Brain pericyte (primary cell): ENCODE results near the gene CAMK2B.

ENCODE experiments used
- DNase-seq: peaks from one replicate; pipeline ENCODE4 v3.0.0-alpha.2; 2012; ENCODE audit warnings: low read depth, low spot score

CAMK2B gene

GRCh38 chr7:44229546-44230105 lies 95.8 kb downstream of the CAMK2B start:
- no peak for DNase-seq

GRCh38 chr7:44228571-44229350 lies 96.6 kb downstream of the CAMK2B start:
- no peak for DNase-seq

GRCh38 chr7:44227911-44228310 lies 97.5 kb downstream of the CAMK2B start:
- DNase-seq = no peak

DNA sequence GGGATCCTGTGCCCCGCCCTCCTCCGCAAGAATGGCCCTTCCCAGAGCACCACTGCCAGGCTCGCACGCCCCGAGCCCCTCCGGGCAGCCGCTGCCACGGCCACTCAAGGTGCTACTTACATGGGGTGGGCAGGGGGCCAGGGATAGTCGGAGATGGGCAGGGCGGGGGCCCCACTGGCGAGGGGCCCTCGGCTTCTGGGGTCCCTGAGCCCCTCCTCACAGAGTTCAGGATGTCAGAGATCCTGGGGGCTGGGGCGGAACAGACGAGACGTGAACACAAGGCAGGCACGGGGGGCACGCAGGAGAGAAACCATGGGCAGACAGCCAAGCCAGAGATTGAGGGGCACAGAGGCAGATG lies 99.0 kb downstream of the CAMK2B start:
- DNase-seq = no peak

GRCh38 chr7:44225566-44226395 lies 99.6 kb downstream of the CAMK2B start:
- no peak for DNase-seq

- no peak for DNase-seq
These were observed 100.3 kb downstream of the CAMK2B start for GRCh38 chr7:44224974-44225565.

DNA sequence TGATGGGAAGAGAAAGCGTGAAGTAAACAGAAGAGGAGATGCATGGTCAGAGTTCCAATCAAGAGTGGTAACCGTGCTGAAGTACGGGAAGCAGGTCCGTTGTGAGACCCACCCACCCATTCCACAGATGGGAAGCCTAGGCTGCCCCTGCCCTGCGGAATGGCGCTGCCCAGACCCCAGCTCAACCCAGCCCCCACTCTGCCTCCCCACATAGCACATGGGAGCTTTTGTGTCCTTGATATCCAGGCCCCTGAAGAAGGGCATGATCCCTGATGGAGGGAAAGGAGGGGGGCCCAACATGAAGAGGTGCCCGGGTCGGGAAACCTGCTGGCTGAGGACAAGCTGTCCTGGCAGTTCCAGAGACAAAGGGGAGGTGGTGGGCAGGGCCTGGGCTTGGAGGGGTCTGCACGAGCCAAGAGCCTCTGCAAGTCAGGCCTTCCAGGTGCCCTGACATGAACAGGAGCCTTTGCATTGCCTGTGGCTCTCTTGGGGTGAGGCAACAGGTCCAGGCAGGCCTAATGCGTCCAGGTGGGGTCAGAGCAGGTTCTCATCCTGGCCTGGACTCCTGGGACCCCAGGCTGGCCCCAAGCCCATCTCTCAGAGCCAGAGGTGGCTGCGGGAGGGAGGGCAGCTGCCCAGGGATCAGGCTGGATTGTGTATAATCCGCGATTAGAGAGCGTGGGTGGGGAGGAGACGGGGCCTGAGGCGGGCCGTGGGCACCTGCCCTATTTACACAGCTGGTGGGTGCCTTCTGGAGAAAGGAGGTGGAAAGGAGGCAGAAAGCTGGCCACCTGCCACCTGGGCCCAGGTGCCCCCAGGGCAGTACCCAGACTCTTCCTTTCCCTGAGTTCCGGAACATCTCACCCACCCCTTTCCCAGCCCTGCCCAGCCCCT lies 101.1 kb downstream of the CAMK2B start:
- DNase-seq = no peak

- no peak for DNase-seq
These were observed 101.9 kb downstream of the CAMK2B start for GRCh38 chr7:44223362-44224079.

DNA sequence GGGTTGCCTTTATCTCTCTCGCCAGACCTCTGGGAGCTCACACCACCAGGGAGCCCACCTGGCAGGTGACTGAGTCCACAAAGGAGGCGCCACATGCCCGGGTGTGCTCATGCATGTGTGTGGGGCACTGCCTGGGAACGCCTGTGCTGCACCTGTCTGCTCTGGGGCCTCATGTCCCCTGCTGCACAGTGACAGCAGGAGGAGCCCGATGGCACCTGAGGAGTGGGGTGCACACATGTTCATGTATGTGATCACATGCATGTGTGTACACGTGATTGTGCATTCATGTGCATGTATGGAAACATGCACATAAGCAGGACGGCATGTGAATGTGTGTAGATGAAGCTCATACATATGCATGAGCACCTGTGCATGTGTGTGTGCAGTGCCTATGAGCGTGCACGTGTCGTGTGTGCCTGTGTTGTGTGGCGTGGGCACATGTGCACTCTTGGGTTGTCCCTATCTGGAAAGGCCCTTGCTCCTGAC lies 102.6 kb downstream of the CAMK2B start:
- DNase-seq = no peak

DNA sequence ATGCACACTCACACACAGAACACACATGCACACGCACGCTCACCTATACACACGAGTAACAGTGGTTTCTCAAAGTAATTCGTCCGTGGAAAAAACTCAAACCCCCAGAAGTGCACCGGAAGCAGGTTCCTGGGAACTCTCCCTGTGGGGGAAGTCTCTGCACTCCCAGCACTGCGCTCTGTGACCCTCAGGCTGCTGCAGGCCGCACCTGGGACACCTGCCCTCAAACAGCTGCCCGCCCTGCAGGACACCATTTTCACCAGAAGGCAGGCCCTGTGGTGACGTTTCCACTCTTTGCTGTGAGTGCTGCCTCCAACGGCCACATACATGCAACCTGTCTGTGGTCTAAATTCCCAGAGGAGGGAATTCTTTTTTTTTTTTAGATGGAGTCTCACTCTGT lies 103.3 kb downstream of the CAMK2B start:
- no peak for DNase-seq

- no peak for DNase-seq
These were observed 104.1 kb downstream of the CAMK2B start for GRCh38 chr7:44221231-44221791.

DNA sequence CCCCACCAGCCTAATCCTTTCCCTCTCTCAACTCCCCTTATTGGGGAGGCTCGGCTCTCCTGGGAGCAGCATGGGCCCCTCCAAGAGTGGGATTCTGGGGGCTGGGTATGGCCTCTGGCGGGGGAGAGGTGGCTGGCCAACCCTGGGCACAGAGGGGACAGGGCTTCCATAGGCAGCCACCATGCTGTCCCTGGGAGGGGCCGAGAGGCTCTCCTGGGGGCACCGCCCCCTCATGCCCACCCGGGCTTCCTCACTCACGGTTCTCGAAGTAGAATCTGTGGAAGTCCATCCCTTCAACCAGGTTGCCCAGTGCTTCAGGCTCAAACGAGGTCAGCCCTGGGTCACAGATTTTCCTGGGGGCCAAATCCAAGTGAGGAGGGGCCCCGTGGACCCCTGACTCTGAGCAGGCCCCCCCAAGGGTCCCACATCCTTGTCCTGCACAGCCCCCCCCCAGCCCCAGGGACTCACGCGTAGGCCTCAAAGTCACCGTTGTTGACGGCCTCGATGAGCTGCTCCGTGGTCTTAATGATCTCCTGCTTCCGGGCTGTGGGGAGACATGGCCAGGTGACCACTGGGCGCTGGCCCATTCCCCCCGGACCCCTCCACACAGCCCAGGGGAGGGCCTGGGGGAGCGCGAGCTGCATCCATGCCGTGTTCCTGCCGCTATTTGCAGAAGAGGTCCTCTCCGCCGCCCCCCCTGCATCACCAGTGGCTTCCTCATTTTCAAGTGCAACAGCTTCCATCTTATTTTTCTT lies 104.9 kb downstream of the CAMK2B start:
- no peak for DNase-seq

DNA sequence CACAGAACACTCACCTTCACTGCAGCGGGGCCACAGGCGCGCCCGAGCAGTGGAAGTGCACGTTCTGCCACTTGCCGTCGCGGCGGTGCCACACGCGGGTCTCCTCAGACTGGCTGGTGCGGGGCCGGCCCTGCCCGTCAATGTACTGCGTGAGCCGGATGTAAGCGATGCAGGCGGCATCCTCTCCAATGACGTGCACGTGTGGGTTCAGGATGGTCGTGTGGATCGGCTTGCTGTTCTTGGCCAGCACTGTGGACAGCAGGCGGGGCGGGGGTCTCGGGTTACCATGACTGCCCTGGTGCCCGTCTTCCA lies 105.4 kb downstream of the CAMK2B start:
- DNase-seq = no peak

DNA sequence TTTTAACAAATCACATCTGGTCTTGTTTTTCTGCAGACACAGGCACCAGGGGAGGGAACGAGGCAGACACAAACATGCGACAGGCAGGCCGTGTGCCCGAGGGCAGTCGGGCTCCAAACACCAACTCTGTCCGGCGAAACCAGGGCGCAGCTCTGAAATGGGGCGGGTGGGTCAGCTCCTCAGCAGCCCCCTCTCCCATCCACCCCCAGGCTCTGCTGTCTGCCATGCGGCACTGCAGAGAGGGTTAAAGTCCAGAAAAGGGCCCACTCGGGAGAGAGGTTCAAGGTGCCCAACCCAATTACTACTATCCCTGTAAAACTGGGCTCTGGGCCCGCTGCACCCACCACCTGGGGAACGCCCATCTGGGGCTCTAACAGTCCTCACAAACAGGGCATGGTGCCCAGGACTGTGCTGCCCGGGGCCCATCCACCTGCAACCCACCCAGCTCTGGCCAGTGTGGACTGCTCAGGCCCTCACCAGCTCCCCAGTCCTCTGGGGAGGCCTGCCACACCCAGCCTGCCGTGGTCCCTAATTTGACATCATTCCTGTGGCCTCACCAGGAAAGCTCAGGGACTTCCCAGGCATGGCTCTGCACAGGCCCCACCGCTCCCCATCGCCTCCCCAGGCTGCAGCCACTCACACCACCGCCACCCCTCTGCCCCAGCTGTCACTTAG lies 105.9 kb downstream of the CAMK2B start:
- DNase-seq = no peak

GRCh38 chr7:44218418-44219201 lies 106.8 kb downstream of the CAMK2B start:
- no peak for DNase-seq

GRCh38 chr7:44217852-44218402 lies 107.5 kb downstream of the CAMK2B start:
- no peak for DNase-seq

DNA sequence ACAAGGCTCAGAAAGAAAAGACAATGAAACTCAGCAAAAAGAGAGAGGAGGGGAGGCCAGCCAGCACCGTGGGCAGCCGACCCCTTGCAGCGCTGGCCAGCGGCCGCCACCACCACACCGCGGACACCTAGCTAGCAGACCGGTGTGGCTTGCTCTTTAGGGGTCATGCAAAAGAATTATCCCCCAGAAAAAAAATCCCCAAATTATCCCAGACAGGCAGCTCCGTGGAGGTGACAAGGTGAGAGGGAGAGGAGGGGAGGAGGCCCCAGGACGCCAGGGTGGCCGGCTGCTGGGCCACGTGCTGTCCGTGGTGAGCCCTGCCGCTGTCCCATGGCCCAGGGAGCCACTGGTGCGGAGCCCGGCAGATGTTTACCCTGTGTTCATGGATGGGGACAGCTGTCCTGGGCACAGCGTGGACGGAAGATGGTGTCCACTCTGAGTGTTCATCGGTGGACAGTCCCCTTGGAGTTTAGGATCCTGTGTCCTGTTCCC lies 108.1 kb downstream of the CAMK2B start:
- DNase-seq = no peak
